ENCODE measurements around the gene MLST8.

MLST8 gene

DNA sequence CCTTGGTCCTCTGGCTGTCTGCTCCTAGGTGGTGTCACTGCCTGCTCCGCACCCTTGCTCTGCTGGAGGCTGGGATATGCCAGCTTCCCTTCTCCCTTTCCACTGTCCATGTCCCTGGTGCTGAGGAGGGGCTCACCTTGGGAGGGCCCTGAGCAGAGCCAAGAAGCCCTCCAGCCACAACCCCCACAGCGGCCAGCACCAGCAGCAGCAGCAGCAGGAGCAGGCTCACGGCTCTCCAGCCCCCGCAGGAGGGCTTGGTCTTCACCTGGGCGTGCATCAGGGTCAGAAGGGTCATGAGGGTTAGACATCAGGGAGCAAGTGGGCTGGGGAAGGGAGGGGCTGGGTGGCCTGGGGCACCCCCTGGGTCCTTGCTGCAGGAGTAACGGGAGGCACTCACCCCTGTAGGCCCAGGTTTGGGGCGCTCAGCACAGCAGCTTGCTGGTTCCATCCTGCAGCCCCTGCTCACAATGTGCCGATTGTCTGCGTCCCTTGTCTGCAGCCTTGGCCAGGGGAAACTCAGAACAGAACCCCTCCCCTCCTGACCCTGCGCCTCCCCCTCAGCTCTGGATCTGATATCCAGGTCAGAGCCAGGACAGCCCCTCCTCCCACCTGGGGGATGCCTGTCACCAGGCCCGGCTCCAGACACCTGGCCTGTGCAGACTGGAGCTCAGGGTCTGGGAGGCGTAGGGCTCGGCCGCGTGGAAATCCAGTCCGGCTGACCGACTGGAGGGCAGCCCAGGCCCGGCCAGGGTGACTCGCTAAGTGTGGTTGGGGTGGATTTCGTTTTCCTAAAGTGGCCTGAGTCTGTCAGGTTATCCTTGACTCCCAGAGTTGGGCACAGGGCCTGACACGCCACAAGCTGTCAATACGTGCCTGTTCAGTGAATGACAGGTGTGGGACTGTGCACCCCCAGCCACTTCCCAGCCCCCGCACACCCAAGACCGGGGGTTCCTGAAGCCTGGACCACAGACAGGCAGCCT lies 5.4 kb downstream of the MLST8 start, which contains the start of gene BRICD5:
Gene BRICD5, minus strand, starts transcription at position 478 of the 980 bp plus-strand sequence. Its CDS starts 30 bp downstream, at position 448.
- no peak for DNase-seq

DNA sequence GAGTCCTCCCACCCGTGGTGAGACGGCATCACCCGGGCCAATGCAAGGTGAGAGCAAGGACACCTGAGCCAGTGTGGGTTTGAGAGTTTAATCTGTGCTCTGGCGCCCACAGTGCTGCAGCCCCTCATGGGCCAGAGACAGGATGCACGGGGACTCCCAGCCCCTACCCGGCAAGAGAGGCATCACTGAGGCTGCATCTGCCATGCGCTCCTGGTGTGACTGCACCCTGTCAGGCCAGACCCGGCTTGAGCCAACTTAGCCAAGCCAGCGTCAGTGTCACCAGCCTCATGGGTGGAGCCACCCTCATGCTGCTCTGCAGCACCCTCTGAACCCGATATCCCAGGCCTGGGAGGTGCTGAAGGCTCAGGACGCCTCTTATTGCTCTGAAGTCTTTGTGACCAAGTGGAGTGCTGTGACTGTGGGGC lies 6.7 kb downstream of the MLST8 start:
- DNase-seq, result no peak

DNA sequence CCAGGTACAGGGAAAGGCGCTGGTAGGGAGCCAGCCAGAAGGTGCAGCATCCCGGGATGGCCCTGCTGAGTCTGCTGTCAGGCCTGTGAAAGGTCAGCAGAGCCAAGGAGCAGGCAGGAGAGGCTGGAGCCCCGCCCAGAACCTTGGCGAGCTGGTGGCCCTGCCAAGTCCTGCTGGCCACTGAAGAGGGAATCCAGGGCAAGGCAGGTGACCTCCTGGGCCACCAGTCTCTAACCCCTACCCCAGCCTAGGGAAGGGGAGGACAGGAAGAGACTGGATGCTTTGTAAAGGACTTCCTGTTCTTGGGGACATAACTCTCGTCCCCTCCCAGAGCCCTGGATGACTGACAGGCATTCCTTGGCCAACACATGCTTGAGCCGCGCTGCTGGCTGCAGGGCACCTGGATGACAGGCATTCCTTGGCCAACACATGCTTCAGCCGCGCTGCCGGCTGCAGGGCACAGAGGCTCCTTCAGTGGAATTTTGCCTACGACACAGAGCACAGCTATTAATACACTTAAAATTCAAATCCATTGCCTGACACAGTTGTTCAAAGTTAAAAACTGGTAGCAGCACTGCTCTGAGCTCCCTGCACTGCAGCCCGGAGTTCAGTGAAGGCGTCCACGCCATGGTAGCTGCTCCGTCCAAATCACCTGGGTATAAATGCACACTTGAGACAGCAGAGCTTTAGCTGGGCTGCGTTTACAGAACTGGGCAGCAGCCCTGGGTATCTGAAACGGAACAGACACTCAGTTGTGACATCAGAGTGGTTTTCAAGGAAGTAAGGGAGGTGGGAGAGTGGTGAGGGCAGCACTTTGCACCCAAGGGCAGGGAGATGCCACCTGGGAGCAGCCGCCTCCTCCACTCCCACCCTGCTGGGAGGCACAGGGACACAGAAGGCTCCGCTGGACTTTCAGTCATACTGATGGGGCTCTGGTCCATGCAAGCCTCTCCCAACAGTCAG lies 7.4 kb downstream of the MLST8 start:
- no peak for DNase-seq

DNA sequence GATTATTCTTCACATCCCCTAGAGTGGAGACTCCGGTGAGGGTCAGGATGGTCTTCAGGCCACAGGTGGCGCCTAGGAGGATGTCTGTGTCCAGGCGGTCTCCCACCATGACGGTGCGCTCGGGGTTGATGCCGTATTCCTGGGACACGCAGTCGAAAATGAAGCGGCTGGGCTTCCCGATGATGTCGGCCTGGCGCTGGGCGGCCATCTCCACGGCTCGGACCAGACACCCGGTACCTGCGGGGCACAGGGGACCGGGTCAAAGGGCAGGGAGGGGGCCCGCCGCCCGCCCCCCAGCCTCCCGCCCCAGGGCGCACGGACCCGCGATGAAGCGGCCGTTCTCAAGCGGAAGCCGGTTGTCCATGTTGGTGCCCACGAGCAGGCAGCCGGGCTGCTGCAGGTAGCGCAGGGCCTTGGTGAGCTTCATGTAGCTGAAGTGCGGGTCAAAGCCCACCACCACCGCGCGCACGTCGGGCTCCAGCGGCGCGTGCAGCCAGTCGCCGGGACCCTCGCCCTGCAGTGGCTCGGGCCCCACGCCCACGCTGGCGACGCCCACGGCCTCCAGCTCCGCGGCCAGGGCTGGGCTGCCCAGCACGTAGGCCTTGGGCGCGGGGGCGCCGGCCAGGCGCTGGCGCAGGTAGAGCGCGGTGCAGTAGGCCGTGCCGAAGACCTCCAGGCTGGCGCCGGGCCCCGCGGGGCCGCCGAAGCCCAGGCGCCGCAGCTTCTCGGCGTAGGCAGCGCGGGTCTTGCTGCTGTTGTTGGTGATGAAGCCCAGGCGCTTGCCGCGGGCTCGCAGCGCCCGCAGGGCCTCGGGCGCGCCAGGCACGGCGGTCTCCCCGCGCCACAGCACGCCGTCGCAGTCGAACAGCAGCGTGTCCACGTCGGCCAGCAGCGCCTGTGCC lies 8.8 kb downstream of the MLST8 start:
- peak in 2 of 3 experiments; percentile 41 to 79 for DNase-seq

DNA sequence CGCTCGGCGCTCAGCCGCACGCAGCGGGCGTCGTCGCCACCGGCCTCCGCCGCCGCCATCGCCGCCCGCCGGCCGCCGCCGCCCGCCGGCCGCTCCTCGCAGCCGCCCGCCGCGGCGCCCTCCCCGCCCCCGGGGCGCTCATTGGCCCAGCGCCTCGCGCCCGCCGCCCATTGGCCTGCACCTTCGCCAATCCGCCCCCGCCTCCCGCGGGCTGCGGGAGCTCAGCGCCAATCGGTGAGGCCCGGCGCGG lies 9.4 kb downstream of the MLST8 start, which contains the start of gene PGP:
Gene PGP, minus strand, starts transcription at position 122 of the 250 bp plus-strand sequence. Its CDS starts 63 bp downstream, at position 59.
- no peak for DNase-seq

DNA sequence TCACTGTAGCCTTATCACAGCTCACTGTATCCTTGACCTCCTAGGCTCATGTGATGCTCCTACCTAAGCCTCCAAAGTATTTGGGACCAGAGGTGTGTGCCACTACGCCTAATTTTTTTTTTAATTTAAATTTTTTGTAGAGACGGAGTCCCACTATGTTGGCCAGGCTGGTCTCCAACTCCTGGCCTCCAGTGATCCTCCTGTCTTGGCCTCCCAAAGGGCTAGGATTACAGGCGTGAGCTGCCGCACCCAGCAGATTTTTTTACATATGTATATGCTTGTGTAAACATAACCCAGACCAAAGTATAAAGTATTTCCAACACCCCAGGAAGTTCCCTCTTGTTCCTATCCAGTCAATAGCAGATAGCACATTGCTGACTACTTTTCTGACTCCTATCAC lies 11.1 kb downstream of the MLST8 start:
- no peak for DNase-seq

DNA sequence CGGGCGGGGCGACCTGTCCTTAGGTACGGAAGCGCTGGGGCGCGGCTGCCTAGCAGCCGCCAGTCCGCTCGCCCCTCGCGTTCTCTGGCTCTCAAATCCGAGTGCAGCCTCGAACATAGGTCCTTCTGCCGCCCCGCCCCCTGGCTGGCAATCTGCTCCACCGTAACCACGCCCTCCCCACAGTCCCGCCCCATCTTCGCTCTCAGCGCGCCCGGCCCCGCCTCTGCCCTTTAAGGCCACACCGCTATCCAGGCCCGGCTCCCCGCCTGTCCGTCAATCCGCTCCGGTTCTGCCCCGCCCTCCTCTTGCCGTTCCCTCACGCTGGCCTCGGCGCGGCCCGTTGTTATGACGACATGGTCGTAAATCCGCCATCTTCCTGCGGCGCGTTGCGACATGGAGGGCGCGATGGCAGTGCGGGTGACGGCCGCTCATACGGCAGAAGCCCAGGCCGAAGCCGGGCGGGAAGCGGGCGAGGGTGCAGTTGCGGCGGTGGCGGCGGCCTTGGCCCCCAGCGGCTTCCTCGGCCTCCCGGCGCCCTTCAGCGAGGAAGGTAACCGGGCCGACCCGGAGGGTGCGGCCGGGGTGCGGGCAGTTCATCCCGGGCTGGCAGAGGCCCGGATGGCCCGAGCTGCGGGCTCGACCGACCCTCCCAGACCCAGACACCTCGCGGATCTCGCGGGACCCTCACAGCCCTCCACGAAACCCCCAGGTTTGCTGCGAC lies 18.1 kb downstream of the MLST8 start, which contains the start of gene E4F1:
Gene E4F1, plus strand, starts transcription at position 371 of the 721 bp plus-strand sequence. Its CDS starts 23 bp downstream, at position 394.
- DNase-seq, result peak; percentile 98 to 100 (median 99)

DNA sequence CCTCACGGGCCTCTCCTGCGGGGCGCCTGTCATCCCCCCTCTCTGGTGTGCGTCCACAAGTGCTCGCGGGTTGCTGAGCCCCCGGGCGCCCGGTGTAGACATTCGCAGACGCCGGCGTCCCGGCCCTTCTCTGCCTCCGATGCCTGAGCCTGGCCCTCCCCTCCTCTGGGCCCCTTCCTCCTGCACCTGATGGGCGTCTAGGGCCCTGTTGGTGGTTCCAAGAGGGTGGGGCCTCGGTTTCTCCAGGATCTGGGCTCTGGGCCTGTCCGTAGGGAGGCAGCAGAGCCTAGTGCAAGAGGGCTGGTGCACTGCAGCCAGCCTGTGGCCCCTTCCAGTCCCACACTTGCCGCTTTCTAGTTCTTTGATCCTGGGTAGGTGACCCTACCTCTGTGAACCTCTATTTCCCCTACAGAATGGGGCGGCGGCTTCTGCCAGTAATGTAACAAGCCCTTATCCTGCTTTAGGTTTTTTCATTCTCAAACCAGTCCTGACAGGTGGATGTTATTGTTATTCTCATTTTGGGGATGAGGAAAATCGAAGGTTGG lies 18.8 kb downstream of the MLST8 start:
- DNase-seq, result peak; percentile 64 to 70 (median 69)

GRCh38 chr16:2226245-2226793 lies 21.1 kb downstream of the MLST8 start:
- DNase-seq, result no peak

DNA sequence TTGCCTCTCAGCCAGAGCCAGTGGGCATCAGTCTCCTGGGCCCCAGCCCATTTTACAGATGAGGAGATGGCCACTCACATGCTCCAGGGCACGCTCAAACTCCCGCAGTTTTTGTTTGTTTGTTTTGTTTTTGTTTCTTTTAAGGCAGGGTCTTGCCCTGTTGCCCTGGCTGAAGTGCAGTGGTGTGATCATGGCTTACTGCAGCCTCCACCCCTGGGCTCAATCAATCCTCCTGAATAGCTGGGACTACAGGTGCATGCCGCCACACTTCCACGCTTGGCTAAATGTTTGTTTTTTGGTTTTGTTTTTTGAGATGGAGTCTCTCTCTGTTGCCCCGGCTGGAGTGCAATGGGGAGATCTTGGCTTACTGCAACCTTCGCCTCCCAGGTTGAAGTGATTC lies 21.7 kb downstream of the MLST8 start:
- DNase-seq, result no peak

DNA sequence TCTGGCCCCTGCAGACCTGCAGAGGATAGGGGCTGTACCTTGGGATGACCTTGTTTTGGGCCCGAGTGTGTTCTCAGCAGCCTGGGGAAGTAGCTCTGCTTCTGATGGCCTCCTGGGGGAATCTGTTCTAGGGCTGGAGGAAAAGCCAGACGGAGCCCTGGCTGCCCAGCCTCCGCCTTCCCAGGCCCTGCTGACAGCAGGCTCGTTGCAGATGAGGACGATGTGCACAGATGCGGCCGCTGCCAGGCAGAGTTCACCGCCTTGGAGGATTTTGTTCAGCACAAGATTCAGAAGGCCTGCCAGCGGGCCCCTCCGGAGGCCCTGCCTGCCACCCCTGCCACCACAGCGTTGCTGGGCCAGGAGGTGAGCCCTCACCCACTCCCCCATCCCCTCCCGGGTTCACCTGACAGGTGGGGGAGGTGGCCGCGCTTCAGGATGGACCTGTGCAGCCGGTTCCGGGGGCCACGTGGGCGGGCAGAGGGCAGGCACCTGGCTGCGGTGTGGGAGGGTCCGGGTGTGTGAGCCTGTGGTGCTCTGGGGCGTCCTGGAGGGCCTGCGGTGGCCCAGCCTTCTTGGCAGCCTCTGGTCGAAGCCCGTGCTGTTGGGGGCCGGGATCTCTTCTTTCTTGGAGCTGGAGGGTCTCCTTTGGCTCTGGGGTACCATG lies 23.0 kb downstream of the MLST8 start:
- DNase-seq, result no peak

DNA sequence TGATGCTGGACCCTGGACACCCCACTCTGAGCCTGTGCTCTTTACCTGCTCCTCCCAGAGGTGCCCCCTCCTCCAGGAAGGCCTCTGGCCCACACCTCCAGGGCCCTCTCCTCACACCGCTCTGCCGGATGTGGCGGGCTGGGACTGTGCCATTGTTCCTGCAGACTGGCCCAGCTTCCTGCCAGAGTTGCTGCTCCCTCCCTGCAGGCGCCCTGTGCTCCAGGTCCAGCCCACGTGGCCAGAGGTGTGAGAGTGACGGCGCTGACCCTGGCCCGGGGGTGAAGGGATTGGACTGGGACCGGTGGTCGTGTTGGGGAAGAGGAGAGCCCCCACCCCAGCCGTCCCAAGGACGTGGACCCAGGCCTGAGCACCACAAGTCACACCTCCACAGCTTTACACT lies 23.8 kb downstream of the MLST8 start:
- no peak for DNase-seq

DNA sequence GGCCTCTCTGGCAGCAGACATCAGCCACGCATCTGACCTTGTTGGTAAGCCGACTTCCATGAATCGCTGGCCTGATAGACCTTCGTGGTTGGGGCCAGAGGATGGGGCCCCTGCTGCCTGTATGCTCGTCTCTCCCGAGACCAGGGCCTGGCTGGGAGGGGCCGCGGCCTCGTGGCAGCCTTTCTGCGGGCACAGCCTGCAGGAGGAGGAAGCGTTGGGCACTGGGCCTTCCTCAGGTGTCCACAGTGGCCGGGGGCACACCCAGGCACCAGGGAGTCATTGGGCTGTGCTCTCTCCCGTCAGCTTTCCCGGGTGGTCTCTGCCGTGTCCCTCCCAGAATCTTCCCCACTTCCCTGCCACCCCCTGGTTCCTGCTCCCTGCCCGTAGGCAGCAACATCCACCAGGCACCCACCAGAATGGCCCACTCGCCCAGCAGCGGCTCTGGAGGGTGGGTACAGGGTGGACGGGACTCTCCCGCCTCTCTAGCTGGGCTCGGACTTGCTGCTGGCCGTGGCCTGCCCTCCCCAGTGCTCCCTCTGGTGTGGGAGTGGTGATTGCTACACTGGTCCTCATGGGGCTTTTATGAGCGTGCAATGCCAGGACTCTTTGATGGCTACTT lies 24.5 kb downstream of the MLST8 start:
- no peak for DNase-seq

DNA sequence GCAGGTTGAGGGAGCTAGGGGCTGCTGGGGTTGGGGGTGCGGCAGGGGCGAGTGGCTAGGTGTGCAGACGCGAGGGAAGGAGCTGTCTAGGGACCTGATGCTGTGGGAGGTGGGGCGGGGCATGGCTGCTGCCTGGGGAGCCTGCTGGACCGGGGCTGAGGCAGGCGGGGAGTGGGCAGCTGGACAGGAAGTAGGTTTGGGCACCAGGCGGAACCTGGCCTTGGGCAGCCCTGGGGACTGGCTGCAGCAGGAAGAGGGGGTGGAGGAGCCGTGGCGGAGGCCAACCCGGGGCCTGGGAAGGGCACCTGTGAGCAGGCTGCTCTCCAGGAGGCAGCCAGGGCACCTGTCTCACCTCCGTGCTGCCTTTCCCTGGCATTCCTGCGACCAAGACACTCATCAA lies 25.1 kb downstream of the MLST8 start:
- DNase-seq, result peak in 2 of 3 experiments; percentile 17 to 29

DNA sequence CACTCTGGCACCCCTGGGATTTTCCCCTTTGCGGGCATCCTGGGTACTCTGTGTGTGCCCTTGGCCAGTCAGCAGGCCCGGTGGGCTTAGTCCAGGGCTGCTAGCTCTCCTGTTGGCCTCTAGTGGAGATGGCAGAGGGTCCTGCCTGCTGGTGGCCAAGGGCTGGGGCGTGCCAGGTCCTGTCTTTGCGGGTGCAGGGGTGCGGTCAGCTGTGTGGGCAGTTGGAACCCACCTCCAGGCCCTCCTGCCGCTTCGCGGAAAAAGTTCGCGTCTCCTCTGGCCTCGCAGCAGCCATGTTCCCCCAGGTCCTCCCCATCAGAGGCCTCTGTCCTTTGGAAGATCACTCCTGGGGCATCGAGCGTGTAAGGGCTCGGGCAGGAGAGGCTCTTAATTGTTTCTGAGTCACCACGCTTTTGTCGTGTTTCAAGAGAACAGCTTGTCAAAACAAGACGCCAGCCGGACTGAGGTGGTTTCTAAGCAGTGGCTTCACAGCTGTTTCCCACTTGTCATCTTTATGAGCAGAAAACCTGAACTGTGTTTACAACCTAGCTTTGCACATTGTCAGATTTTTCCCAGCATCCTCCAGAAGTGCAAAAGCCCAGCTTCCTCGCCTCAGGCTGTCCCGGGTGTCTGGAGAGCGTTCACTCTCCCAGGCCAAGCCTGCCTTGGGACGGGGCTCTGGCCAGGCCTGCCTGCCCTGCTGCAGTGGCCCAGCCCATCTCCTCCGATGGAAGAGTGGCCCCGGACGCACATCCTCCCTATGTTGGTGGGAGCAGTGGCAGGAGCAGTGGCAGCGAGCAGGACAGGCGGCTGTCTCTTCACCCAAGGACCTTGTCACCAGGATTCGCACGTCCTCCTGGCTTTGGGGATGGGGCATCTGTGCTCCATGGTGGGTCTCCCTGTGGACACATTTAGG lies 26.0 kb downstream of the MLST8 start:
- DNase-seq, result peak; percentile 40 to 95 (median 75)

- no peak for DNase-seq
Observed at GRCh38 chr16:2232094-2232990, 27.1 kb downstream of the MLST8 start.

DNA sequence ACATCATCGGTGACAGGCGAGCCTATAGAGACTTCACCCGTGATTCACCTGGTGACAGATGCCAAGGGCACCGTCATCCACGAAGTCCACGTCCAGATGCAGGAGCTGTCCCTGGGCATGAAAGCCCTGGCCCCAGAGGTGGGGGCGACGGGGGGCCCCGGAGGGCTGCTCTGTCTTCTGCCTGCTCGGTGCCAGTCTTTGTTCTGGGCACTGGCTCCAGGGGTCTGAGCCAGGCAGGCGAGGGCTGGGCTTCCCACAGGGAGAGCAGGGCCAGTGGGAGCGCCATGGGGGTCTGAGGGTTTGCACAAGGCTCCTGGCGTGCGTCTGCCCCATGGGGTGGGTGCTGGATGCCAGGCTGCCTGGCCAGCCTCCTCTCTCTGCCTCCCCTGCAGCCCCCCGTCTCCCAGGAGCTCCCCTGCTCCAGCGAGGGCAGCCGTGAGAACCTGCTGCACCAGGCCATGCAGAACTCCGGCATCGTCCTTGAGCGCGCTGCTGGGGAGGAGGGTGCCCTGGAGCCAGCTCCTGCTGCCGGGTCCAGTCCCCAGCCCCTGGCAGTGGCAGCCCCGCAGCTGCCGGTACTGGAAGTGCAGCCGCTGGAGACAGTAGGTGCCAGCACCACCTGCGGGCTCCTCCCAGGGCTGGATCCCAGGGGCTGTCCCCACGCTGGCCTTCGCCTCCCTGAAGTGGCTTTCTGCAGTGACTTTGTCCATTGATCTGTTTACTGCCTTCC lies 28.0 kb downstream of the MLST8 start:
- DNase-seq, result peak in 1 of 3 experiments; percentile 15

Measured in NCI-H1417 (cell line).